ENCODE measurements around the gene MAP3K20. TPM values are rescaled to one million over a fixed set of nuclear protein-coding genes. Genes with fewer than 3 reads are reported as not detected.

MAP3K20 gene
- total and polyA plus RNA-seq, 2 donors from 2014 or later = 3.9 to 25.6 TPM

GRCh38 chr2:173290518-173290917 lies 214.9 kb downstream of the MAP3K20 start:
- no peak for TF ChIP-seq CTCF (IDR thresholded peaks at IDR 0.05; ENCODE audit: borderline replicate concordance, extremely low read depth, insufficient read depth)
- DNase-seq (no peak), FAIRE-seq (no peak)
- Histone ChIP-seq H3K9ac (ENCODE audit: low read length in 3 of 3) (no peak overlapping the region), H3K4me3 (ENCODE audit: low read length in 3 of 3) (no peak overlapping the region), H3K27ac (ENCODE audit: low read depth in 2 of 2, low read length in 2 of 2) (no peak overlapping the region), H3K36me3 (ENCODE audit: control insufficient read depth in 2 of 3, insufficient read depth in 3 of 3, low read length in 3 of 3) (no peaks in the 10 kb centered on the region), H3K9me3 (ENCODE audit: control insufficient read depth in 2 of 3, insufficient read depth in 1 of 3, low read length in 3 of 3) (no peaks in the 10 kb centered on the region), H3K27me3 (ENCODE audit: control insufficient read depth, insufficient read depth, low read length) (no peaks in the 10 kb centered on the region), H3K4me1 (ENCODE audit: control insufficient read depth in 2 of 3, insufficient read depth in 2 of 3, low read depth in 1 of 3, low read length in 3 of 3) (no peaks in the 10 kb centered on the region)
- intact Hi-C loops (cut with DNase I) = no loop called here

DNA sequence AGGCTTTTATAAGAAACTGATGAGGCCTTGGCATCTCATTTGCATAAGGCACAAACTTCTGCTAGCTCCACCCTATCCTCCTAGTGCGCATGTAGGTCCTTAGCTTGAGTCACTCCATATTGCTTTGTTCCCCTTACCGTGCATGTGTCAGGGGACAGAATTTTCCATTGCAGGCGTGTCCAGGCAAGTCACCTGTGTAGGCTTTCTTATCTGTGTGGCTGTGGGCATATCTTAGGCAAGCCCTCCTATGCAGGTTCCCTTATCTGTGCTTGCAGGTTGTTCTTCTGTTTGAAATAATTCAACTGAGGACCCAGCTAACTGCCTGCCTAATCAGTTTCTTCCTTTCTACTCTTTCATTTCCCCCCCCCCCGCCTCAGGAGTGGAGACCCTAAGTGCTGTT lies 215.8 kb downstream of the MAP3K20 start:
- intact Hi-C loops (cut with DNase I) = no loop called here
- Histone ChIP-seq H3K36me3 (ENCODE audit: control insufficient read depth in 2 of 3, insufficient read depth in 3 of 3, low read length in 3 of 3) (no peaks in the 10 kb centered on the region), H3K4me3 (ENCODE audit: low read length in 3 of 3) (no peak overlapping the region), H3K27ac (ENCODE audit: low read depth in 2 of 2, low read length in 2 of 2) (no peak overlapping the region), H3K4me1 (ENCODE audit: control insufficient read depth in 2 of 3, insufficient read depth in 2 of 3, low read depth in 1 of 3, low read length in 3 of 3) (no peaks in the 10 kb centered on the region), H3K9me3 (ENCODE audit: control insufficient read depth in 2 of 3, insufficient read depth in 1 of 3, low read length in 3 of 3) (no peaks in the 10 kb centered on the region), H3K27me3 (ENCODE audit: control insufficient read depth, insufficient read depth, low read length) (no peaks in the 10 kb centered on the region), H3K9ac (ENCODE audit: low read length in 3 of 3) (no peak overlapping the region)
- FAIRE-seq (no peak), DNase-seq (no peak)
- no peak for TF ChIP-seq CTCF (IDR thresholded peaks at IDR 0.05; ENCODE audit: borderline replicate concordance, extremely low read depth, insufficient read depth)

DNA sequence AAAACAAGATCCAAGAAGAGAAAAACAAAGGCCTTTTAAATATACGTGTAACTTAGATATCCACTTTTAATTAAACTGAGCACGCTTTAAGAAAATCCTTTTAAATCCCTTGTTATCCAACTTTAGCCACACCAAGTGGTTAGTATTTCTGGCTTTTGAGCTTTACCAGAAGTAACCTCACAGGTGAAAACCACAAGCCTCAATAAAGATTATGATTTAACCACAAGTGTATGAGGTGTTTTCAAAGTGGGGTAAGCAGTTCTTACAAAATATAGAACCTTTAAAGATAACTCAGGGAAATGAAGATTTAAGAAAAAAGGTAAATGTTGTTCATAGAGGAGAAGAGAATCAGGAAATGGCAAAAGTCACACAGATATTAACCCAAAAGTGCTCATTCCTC lies 220.6 kb downstream of the MAP3K20 start:
- FAIRE-seq (no peak), DNase-seq (no peak)
- H3K4me3 ChIP-seq (ENCODE audit: low read length in 3 of 3) = no peak overlapping the region
- no peak overlapping the region for H3K9ac ChIP-seq (ENCODE audit: low read length in 3 of 3)
- no peak for TF ChIP-seq CTCF (IDR thresholded peaks at IDR 0.05; ENCODE audit: borderline replicate concordance, extremely low read depth, insufficient read depth)
- no peaks in the 10 kb centered on the region for H3K36me3 ChIP-seq (ENCODE audit: control insufficient read depth in 2 of 3, insufficient read depth in 3 of 3, low read length in 3 of 3)
- intact Hi-C loops (cut with DNase I) = no loop called here
- H3K27ac ChIP-seq (ENCODE audit: low read depth in 2 of 2, low read length in 2 of 2) = no peak overlapping the region
- H3K27me3 ChIP-seq (ENCODE audit: control insufficient read depth, insufficient read depth, low read length) = no peaks in the 10 kb centered on the region
- no peaks in the 10 kb centered on the region for H3K4me1 ChIP-seq (ENCODE audit: control insufficient read depth in 2 of 3, insufficient read depth in 2 of 3, low read depth in 1 of 3, low read length in 3 of 3)
- H3K9me3 ChIP-seq (ENCODE audit: control insufficient read depth in 2 of 3, insufficient read depth in 1 of 3, low read length in 3 of 3) = peaks cover 0 to 17% (median 3%) of the 10 kb centered on the region in 3 donors

DNA sequence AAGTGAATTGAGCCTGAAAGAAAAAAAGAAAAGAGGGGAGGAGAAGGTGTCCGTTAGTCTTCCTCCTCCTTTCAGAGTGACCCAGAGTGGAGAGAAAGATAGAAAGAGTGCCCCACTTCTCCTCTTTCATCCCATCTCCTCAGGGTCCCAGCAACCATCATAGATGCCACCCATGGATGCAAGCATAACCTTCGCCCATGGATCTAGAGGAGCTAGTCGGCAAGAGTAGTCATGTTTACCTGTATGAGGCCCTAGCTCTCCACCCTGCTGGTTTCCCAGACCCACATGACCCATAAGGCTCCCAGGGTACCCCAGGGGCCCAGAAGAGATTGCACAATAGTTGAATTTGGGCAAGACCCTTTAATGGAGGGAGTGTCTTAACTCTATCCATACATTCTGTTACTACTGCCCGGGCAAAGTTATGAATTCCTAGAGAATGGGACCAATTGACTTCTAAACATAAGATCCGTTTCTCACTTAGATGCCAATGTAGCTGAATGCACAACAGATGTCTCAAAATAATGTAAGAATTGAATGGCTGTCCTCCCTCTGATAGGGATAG lies 223.0 kb downstream of the MAP3K20 start:
- no peaks in the 10 kb centered on the region for H3K36me3 ChIP-seq (ENCODE audit: control insufficient read depth in 2 of 3, insufficient read depth in 3 of 3, low read length in 3 of 3)
- FAIRE-seq = no peak
- H3K9me3 ChIP-seq (ENCODE audit: control insufficient read depth in 2 of 3, insufficient read depth in 1 of 3, low read length in 3 of 3) = peaks cover 0 to 17% (median 3%) of the 10 kb centered on the region in 3 donors
- intact Hi-C loops (cut with DNase I) = no loop called here
- H3K9ac ChIP-seq (ENCODE audit: low read length in 3 of 3) = no peak overlapping the region
- H3K4me3 ChIP-seq (ENCODE audit: low read length in 3 of 3) = no peak overlapping the region
- H3K27me3 ChIP-seq (ENCODE audit: control insufficient read depth, insufficient read depth, low read length) = no peaks in the 10 kb centered on the region
- H3K4me1 ChIP-seq (ENCODE audit: control insufficient read depth in 2 of 3, insufficient read depth in 2 of 3, low read depth in 1 of 3, low read length in 3 of 3) = no peaks in the 10 kb centered on the region
- no peak overlapping the region for H3K27ac ChIP-seq (ENCODE audit: low read depth in 2 of 2, low read length in 2 of 2)
- no peak for TF ChIP-seq CTCF (IDR thresholded peaks at IDR 0.05; ENCODE audit: borderline replicate concordance, extremely low read depth, insufficient read depth)
- DNase-seq = no peak

Data from kidney (tissue), 14 donors.